GM12873 (cell line): ENCODE measurements around the gene ZNF689.

Experiments used
- TF ChIP-seq, protein P1 (sequence below): IDR thresholded peaks from 2 replicates; pipeline ENCODE4 v1.5.1; 2012; ENCODE audit warnings: low read depth, mild to moderate bottlenecking, moderate library complexity, low read length, control low read depth; ENCODE audit not compliant: insufficient read depth; ENCODE audit errors: missing control alignments

The ZNF689 gene

DNA sequence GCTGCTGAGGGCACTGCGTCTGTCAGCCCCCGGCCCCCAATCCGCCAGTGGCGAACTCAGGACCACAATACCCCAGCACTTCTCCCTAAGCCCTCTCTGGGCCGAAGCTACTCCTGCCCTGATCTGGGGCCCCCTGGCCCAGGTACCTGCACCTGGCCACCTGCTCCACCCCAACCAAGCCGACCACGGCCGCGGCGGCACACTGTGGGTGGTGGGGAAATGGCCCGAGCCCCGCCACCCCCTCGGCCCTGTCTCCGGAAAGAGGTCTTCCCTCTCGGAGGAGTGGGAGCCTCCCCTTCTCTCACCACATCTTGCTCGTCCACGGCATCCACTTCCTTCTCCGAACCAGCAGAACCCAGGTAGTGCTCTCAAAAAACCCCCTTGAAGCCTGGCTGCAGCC lies 44.7 kb upstream of the ZNF689 start:
- TF ChIP-seq, protein P1, sequence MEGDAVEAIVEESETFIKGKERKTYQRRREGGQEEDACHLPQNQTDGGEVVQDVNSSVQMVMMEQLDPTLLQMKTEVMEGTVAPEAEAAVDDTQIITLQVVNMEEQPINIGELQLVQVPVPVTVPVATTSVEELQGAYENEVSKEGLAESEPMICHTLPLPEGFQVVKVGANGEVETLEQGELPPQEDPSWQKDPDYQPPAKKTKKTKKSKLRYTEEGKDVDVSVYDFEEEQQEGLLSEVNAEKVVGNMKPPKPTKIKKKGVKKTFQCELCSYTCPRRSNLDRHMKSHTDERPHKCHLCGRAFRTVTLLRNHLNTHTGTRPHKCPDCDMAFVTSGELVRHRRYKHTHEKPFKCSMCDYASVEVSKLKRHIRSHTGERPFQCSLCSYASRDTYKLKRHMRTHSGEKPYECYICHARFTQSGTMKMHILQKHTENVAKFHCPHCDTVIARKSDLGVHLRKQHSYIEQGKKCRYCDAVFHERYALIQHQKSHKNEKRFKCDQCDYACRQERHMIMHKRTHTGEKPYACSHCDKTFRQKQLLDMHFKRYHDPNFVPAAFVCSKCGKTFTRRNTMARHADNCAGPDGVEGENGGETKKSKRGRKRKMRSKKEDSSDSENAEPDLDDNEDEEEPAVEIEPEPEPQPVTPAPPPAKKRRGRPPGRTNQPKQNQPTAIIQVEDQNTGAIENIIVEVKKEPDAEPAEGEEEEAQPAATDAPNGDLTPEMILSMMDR: no peak

DNA sequence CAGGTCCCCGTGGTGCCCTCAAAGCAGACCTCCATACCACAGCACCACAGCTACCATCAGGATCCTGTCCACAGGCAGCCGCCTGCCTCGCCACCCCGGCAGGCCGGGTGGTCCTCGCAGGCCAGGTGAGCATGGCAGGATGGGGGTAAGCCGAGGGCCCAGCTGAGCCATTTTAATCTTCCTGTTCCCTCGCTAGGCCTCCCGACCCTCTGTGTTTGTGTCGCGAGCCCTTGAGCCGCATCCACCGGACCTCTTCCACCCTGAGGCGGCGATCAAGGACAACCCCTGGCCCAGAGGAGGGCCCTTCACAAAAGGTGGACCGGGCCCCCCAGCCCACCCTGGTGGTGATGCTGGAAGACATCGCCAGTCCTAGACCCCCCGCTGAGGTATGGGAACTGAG lies 42.5 kb upstream of the ZNF689 start:
- TF ChIP-seq, protein P1: no peak

DNA sequence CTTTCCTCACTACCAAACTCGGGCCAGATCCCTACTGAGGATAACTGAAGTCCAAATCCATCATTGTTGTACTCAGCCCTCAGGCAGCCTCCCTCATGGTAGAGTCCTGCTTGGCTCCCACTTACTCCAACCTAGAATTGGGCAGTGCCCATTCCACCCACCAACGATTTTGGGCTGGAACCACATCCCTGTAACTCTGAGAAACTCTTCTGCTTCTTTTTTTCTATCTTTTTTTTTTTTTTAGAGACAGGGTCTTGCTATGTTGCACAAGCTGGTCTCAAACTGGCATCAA lies 41.8 kb upstream of the ZNF689 start:
- TF ChIP-seq, protein P1: no peak

DNA sequence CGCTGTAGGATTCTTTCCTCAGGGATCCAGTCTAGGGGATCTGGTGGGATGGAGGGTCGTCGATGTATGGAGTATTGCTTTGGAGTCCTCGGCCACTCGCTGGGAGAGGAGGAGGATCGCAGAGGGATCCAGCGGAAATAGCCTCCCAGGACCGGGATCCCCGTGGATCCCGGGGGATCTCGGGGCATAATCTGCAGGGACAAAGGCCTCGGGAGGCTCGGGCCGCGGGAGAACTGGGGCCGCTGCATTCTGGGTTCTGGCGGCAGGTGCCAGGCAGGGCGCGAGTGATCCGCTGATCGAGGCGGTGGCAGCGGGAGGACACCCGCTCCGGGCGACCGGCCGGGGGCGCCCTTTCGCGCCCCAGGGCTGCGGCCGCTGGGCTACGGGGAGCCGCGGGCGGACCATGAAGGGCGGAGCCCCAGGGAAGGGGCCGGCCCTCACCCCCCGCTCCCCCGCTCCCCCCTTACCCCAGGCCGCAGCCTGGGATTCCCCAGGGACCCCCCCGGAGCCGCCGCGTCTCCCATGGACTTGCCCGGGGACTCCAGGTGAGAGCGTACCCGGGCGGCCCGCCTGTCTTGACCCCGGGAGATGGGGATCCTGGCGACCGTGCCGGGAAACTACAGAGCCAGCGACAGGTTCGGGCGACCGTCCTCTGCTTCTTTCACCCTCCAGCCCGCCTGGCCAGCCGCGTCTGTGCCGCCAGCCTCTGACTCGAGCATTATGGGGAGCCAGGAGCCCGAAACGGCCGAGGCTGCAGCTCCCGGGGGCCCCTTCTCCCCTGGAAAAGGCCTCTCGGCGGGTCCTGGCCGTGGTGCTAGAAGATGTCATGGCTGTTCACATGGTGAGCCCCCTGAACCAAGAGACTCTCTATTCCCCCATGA lies 41.2 kb upstream of the ZNF689 start:
- TF ChIP-seq, protein P1: peak; percentile 80

DNA sequence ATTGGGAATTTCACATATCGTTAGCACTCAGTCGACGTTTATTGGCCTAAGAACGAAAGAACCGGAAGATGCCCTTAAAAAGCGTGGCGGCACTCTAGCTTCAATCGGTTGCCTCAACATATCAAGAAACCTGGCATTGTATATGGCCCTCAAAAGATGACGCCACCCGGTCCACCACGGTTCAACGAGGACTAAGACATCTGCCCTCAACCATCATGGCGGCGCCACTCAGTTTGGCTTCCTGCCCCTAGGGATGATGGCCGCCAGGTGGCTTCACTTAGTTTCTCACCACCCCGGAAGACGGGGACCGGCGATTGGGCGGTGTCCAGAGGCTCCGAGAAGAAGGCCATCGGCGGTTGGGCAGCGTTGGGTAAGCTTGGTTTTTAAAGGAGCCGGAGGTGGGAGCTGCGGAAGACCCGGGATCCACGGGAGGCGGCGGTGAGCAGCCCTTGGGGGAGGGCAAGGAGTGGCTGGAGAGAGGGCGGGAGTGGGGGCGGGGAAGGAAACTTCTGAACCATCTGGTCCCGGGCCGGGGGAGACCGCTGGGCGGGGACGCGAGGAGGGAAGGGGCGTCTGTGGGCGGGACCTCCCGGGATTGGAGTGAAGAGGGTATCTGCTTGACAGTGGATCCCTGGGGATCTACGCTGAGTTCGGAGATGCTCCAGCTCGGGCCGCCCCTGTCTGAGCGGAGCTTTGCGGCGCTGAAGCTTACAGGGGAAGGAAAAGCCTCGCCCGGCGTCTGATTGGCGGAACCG lies 40.4 kb upstream of the ZNF689 start, which contains the start of gene PRR14:
Gene PRR14, plus strand, starts transcription at position 592 of the 755 bp plus-strand sequence. CDS start 686 bp downstream, outside the sequence.
- TF ChIP-seq, protein P1: no peak

DNA sequence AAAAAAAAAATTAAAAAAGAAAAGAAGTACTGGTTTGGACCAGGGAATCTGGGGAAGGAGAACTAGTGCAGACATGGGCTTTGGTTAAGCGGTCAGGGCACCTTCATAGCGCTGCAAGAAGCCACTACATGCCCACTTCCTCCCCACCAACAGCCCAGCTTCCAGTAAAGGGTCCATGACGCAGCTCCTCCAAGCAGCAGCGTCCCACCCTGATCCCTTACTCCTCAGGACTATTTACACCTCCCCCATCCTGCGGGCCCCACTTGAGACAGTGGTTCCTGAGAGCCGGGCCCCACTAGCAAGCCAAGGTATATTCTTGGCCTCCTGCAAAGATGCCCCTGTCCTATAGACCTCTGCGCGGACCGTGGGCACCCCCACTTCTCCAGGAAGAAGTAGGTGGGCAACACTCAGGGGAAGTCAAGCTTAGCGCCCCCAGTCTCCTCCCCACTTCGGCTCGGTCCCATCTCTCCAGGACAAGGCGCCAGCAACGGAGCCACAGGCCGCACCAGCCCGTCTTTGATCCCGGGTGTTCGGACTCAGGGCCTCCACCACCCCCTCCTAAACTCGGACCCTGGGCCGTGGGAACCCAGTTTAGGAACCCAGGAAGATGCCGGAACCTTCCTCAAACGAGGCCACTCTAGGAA lies 39.7 kb upstream of the ZNF689 start:
- TF ChIP-seq, protein P1: no peak

DNA sequence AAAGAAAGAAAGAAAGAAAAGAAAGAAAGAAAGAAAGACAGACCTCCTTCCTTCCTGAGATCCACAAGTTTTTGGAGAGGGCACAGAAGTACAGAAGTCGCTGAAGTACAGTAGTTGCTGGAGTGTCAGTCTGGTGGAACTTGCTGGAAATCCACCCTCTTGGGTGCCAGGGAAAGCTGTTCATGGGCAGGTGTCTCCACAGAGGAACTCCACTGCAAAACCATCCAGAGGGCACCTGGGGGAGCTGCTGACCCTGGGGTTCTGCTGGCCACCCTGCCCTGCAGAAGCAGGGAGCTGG lies 37.0 kb upstream of the ZNF689 start:
- TF ChIP-seq, protein P1: no peak
